Neural crest cell (in vitro differentiated cells): ENCODE data around the gene SLC4A2. TPM values are rescaled to one million over a fixed set of nuclear protein-coding genes. Genes with fewer than 3 reads are reported as not detected.

Experiments used
- DNase-seq: peaks from one replicate; pipeline ENCODE4 v3.0.0; 2021; ENCODE audit warnings: low read depth, mixed read lengths, low spot score
- H3K27ac Mint-ChIP-seq: one replicate; pipeline ENCODE4 v1.8.0; 2021; ENCODE audit warnings: mild to moderate bottlenecking, mixed read lengths; ENCODE audit not compliant: unreplicated experiment
- H3K27me3 Mint-ChIP-seq: 2 replicates; pipeline ENCODE4 v1.8.0; 2021; ENCODE audit warnings: low read depth, mild to moderate bottlenecking, mixed read lengths
- H3K36me3 Mint-ChIP-seq: 2 replicates; pipeline ENCODE4 v1.8.0; 2021; ENCODE audit warnings: low read depth, mild to moderate bottlenecking, mixed read lengths
- H3K4me1 Mint-ChIP-seq: 2 replicates; pipeline ENCODE4 v1.8.0; 2021; ENCODE audit warnings: mixed read lengths
- H3K4me3 Mint-ChIP-seq: one replicate; pipeline ENCODE4 v1.8.0; 2021; ENCODE audit warnings: mild to moderate bottlenecking, mixed read lengths
- H3K9me3 Mint-ChIP-seq: 2 replicates; pipeline ENCODE4 v1.8.0; 2021; ENCODE audit warnings: mixed read lengths
- total RNA-seq: library from RNA; stranded (reverse); gene quantifications from 2 replicates; pipeline ENCODE4 v1.2.1, GENCODE V29; 2021
- TF ChIP-seq, protein P1 (sequence below): fragments of 200-600 bp; sonication (generic); conservative IDR thresholded peaks from 2 replicates; pipeline ENCODE4 v1.5.0; 2021; ENCODE audit warnings: antibody characterized with exemption, mild to moderate bottlenecking

Gene SLC4A2
- total RNA-seq, 1 donor from 2014 or later: 139 TPM

DNA sequence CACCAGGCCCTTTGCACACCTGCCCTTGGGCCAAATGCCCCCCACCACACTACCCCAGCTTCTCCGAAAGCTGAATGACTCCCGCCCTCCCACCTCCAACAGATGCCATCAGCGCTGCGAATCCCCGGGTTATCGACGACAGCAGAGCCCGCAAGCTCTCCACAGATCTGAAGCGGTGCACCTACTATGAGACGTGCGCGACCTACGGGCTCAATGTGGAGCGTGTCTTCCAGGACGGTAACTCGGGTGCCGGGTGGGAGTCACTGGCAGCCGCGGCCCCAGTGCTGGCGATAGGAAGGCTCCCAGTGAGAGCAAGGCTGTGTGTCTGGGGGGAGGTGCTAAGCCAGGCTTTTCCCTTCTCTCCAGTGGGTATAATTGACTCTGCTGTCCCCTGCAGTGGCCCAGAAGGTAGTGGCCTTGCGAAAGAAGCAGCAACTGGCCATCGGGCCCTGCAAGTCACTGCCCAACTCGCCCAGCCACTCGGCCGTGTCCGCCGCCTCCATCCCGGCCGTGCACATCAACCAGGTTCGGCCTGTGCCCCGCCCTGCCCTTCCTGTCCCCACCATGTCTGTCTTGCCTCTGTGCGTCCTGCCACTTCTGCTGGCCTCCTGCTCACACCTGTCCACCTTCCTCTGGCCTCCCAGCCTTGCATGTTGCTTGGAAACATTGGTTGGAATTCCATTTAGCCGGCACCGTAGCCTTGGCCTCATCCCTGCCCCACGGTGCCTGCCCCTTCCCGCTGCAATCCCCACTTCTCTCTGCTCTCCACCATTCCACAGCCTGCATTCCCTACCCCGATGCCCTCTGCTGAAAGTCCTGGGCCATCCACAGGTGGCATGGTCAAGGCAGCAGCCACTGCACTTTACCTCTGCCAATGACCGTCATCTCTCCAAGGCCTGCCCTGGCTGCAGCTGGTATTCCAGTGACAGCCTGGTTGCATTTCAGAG is 59.0 kb downstream of the SLC4A2 start:
- Mint-ChIP-seq H3K4me3 (no peak overlapping the region), H3K27ac (no peak overlapping the region)

DNA sequence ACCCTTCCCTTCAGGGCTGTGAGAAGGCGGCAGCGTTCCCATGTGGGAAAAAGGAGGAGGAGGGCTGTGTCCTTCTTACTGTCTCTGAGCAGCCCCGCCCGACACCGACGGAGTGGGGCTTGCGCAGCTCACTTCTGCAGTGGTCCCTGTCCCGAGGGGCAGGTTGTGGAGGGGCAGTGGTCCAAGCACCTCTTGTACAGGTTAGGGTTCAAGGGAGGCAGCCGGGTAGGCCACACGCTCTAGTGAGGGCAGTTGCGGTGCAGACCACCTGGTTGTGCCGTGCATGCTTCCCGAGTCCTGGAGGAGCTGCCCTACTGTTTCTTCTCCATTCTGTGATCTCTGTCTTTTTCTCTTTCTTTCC is 59.6 kb downstream of the SLC4A2 start:
- peaks cover 2% of the 10 kb centered on the region for H3K36me3 Mint-ChIP-seq
- H3K27ac Mint-ChIP-seq: no peak overlapping the region
- H3K4me3 Mint-ChIP-seq: peak overlapping the region; percentile 31
- H3K27me3 Mint-ChIP-seq: peaks cover 6% of the 10 kb centered on the region
- no peaks in the 10 kb centered on the region for H3K9me3 Mint-ChIP-seq
- no peak for DNase-seq
- peaks cover 9% of the 10 kb centered on the region for H3K4me1 Mint-ChIP-seq
- TF ChIP-seq, protein P1, sequence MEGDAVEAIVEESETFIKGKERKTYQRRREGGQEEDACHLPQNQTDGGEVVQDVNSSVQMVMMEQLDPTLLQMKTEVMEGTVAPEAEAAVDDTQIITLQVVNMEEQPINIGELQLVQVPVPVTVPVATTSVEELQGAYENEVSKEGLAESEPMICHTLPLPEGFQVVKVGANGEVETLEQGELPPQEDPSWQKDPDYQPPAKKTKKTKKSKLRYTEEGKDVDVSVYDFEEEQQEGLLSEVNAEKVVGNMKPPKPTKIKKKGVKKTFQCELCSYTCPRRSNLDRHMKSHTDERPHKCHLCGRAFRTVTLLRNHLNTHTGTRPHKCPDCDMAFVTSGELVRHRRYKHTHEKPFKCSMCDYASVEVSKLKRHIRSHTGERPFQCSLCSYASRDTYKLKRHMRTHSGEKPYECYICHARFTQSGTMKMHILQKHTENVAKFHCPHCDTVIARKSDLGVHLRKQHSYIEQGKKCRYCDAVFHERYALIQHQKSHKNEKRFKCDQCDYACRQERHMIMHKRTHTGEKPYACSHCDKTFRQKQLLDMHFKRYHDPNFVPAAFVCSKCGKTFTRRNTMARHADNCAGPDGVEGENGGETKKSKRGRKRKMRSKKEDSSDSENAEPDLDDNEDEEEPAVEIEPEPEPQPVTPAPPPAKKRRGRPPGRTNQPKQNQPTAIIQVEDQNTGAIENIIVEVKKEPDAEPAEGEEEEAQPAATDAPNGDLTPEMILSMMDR: no peak

More for the DNA sequence above, 59.0 kb downstream of the SLC4A2 start:
- Mint-ChIP-seq H3K4me1 (peaks cover 12% of the 10 kb centered on the region), H3K9me3 (no peaks in the 10 kb centered on the region), H3K27me3 (peaks cover 13% of the 10 kb centered on the region), H3K36me3 (no peaks in the 10 kb centered on the region)
- TF ChIP-seq, protein P1: no peak
- no peak for DNase-seq

GRCh38 chr7:151119902-151120301 is 60.5 kb downstream of the SLC4A2 start:
- H3K36me3 Mint-ChIP-seq: peaks cover 4% of the 10 kb centered on the region
- no peaks in the 10 kb centered on the region for H3K9me3 Mint-ChIP-seq
- TF ChIP-seq, protein P1: no peak
- peaks cover 4% of the 10 kb centered on the region for H3K27me3 Mint-ChIP-seq
- DNase-seq: no peak
- no peak overlapping the region for H3K4me3 Mint-ChIP-seq
- no peak overlapping the region for H3K27ac Mint-ChIP-seq
- H3K4me1 Mint-ChIP-seq: peaks cover 14% of the 10 kb centered on the region

DNA sequence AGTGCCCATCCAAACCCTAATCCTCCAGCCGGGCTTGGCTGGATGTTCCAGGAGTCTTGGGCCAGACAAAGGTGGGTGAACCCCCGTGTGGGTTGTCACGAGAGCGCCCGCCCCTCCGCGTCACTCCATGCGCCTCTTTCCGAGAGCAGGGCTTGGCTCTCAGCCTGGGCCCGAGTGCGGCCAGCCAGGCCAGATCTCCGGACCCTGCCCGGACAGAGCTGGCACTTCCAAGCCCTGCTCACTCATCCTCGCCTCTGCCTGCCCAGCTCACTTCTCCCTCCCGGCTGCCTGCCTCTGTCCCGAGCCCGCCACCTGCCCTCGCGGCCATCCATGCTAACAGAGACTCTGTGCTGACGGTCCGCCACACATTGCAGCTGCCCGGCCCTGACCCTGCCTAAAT is 61.5 kb downstream of the SLC4A2 start:
- Mint-ChIP-seq H3K36me3 (peaks cover 4% of the 10 kb centered on the region), H3K27ac (no peak overlapping the region), H3K27me3 (peaks cover under 1% of the 10 kb centered on the region), H3K9me3 (no peaks in the 10 kb centered on the region), H3K4me1 (peaks cover 23% of the 10 kb centered on the region), H3K4me3 (no peak overlapping the region)
- DNase-seq: no peak
- TF ChIP-seq, protein P1: no peak

DNA sequence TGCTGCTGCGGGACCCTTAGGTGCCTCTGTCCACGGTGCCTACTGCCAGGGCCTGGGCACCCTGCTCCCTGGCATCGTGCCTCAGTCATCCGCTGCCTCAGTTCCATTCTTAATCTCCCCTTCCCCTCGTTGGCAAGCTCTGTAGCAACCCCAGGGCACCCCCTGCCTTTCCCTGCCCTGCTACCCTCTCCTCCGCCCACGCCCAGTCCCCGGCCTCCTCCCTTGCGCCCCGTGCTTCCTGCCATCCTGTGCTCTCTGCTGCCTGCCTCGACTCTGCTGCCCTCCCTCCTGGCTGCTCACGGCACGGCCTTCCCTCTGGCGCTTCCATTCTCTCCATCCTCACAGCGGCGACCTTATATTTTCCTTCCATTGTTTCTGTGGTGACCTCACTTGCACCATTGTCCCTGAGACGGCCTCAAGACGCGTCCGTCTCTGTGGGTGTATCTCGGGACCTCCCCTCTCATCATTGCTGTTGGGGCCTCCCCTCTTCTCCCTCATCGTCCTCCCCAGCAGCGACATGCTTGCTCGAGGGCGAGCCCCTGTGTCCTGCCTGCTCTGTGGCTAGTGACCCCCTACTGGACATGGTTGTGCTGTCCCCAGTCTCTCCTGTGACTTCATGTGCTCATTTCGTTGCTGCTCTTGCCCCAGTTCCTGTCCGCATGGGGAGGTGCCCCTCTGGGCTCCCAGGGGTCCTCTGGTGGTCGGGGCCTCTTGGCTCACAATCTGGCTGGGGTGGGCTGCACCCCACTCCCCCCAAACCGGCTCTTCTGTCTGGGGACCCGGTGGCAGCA is 62.2 kb downstream of the SLC4A2 start:
- H3K4me1 Mint-ChIP-seq: peaks cover 23% of the 10 kb centered on the region
- H3K9me3 Mint-ChIP-seq: no peaks in the 10 kb centered on the region
- no peaks in the 10 kb centered on the region for H3K27me3 Mint-ChIP-seq
- no peak overlapping the region for H3K4me3 Mint-ChIP-seq
- TF ChIP-seq, protein P1: no peak
- H3K36me3 Mint-ChIP-seq: peaks cover 4% of the 10 kb centered on the region
- no peak for DNase-seq
- H3K27ac Mint-ChIP-seq: no peak overlapping the region
